ENCODE measurements around the gene ZNF692. TPM values are rescaled to one million over a fixed set of nuclear protein-coding genes. Genes with fewer than 3 reads are reported as not detected.

The ZNF692 gene
- total RNA-seq, 1 experiment from 2014 or later = 59.1 TPM

GRCh38 chr1:248858096-248858890 is 592 bp downstream of the ZNF692 start (continued):
- TF ChIP-seq ZNF532 (CRISPR knock-in tag; IDR thresholded peaks at IDR 0.05; ENCODE audit: borderline replicate concordance) (no peak), MXD4 (CRISPR knock-in tag; IDR thresholded peaks at IDR 0.05; ENCODE audit: borderline replicate concordance) (no peak), HMGA2 (CRISPR knock-in tag; IDR thresholded peaks at IDR 0.05) (no peak), ZBTB21 (CRISPR knock-in tag; IDR thresholded peaks at IDR 0.05; ENCODE audit: borderline replicate concordance) (no peak), JUN (CRISPR knock-in tag; IDR thresholded peaks at IDR 0.05) (peak; percentile 45; the same call in 1 of the 2 replicates), HMGXB4 (CRISPR knock-in tag; IDR thresholded peaks at IDR 0.05) (peak; percentile 90), CTCF (IDR thresholded peaks at IDR 0.05) (no peak), ZSCAN18 (CRISPR knock-in tag; IDR thresholded peaks at IDR 0.05) (no peak), E2F1 (CRISPR knock-in tag; IDR thresholded peaks at IDR 0.05) (no peak), TEAD4 (CRISPR knock-in tag; IDR thresholded peaks at IDR 0.05) (no peak), NR1H2 (CRISPR knock-in tag; IDR thresholded peaks at IDR 0.05) (no peak), ETV6 (CRISPR knock-in tag; IDR thresholded peaks at IDR 0.05) (no peak; the same call in 1 of the 2 replicates), STAT6 (CRISPR knock-in tag; conservative IDR thresholded peaks at IDR 0.05; ENCODE audit: low read depth) (no peak), NR3C1 (CRISPR knock-in tag; conservative IDR thresholded peaks at IDR 0.05; ENCODE audit: low read depth) (no peak), ZNF121 (CRISPR knock-in tag; IDR thresholded peaks at IDR 0.05) (no peak), RORB (CRISPR knock-in tag; IDR thresholded peaks at IDR 0.05) (no peak), RELA (CRISPR knock-in tag; IDR thresholded peaks at IDR 0.05; ENCODE audit: borderline replicate concordance) (peak; percentile 93), ATF6 (CRISPR knock-in tag; IDR thresholded peaks at IDR 0.05) (no peak), OVOL2 (CRISPR knock-in tag; IDR thresholded peaks at IDR 0.05; ENCODE audit: borderline replicate concordance) (no peak)
